Ureter (tissue), 1 donor: ENCODE data around the gene MYL3. TPM values are rescaled to one million over a fixed set of nuclear protein-coding genes. Genes with fewer than 3 reads are reported as not detected.

Experiments
- DNase-seq: peaks from one replicate; pipeline ENCODE4 v3.0.0-alpha.2; 2020; ENCODE audit warnings: low spot score
- total RNA-seq: library from RNA; stranded (reverse); gene quantifications from one replicate; pipeline ENCODE4 v1.2.4, GENCODE V29; 2023
- donor health status: DM: yes; HTN: yes; CAD: no.

The MYL3 gene
- total RNA-seq, 1 donor from 2014 or later, result 4.6 TPM

DNA sequence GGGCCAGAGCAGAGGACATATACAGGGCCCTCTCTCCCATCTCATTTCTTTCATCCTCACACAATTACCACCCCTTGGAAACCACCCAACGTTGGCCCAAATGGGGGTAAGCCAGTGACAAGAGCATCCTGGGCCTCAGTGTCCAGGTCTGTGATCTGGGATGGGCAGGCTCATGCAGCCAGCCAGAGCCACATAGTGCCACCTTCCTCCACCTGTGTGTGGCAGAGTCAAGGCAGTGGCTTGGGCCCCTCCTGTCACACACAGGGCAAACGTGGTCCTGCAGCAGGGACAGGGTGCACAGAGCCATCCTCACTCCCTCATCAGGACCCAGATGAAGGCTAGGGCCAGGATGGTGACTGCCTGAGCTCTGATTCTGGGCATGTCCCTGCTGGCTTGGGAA, 2.3 kb upstream of the MYL3 start:
- DNase-seq, result no peak

DNA sequence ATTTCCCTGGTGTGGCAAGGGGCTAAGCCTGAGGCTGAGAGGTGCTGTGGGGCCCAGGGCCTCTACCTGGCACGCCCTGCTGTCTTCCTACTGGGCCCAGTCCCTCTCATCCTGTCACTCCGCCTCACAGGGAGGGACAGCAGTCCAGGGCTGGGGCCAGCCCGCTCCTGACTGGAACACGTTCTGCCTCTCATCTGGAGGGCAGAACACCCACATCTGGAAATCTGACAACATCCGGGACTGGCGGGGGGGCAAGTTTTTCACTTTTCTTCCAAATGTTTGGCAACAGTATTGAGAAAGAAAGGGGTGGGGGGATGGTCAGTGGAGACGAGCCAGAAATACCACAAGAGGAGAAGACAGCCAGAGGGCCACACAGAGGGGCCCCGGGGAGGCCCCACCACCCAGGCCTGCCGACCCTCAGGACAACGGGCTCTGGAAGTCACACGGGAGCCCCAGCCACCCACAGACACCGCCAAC, 1.8 kb upstream of the MYL3 start:
- DNase-seq, result no peak

DNA sequence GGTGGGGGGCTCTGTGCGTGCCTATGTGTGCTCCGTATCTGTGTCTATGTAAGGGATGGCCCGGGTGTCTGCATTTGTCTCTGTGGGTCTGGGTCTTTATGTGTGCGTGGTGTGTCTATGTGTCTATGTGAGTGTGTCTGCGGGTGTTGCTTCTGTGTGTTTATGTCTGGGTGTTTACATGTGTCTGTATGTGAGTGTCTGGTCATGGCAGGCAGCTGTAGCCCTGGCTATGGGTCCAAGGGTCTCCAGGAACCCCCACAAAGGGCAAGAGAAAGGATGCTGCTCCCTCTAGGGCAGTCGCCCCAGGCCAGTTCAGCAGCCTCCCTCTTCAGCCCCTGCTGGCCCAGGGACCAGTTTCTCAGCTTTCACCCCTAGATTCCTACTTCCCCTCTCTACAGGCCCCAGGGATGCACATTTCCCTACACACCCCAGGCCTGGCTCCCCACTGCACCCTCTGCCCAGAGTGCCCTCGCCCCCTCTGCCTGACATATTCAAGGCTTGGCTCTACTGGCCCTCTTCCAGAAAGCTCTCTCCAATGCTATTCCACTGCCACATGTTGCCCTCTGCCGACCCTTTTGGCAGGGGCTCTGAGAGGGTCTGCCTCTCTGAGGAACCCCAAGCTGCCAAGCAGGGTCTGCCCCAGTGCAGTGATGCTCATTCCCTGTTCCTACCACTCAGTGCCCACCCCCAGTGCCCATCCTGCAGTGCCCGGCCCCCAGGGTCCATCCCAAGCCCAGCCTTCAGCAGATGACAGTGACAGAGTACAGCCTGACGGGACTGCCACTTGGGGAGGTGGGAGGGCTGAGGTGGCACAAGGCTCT, 1.0 kb upstream of the MYL3 start:
- no peak for DNase-seq

DNA sequence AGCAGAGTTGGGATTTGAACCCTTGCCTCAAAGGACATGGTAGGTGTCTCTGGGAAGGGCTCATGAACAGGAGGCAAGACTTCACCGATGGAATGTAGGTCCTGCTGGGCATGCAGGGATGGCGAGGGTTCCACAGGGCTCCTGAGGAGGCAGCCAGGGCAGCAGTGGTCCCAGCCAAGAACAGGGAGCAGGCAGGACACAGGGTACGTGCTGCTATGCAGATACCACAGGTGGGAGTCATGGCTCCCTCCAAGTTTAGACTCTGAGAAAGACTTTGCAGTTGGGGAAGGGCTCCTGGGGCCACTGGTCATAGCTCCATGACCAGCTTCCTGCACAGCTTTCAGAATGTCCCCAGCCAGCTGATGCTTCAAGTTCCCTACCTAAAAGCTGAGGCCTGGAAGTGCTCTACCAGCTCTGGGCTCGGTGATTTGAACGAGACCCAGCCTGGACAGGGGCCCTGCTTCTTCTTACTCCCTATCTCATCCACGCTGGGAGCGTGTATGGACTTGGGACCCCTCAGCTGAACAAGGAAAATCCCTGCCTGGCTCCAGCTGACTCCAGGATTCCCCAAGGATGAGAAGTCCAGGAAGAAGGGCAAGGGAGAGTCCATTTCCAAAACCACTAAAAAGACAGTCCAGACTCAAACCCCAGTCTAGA, 747 bp downstream of the MYL3 start:
- DNase-seq, result no peak

DNA sequence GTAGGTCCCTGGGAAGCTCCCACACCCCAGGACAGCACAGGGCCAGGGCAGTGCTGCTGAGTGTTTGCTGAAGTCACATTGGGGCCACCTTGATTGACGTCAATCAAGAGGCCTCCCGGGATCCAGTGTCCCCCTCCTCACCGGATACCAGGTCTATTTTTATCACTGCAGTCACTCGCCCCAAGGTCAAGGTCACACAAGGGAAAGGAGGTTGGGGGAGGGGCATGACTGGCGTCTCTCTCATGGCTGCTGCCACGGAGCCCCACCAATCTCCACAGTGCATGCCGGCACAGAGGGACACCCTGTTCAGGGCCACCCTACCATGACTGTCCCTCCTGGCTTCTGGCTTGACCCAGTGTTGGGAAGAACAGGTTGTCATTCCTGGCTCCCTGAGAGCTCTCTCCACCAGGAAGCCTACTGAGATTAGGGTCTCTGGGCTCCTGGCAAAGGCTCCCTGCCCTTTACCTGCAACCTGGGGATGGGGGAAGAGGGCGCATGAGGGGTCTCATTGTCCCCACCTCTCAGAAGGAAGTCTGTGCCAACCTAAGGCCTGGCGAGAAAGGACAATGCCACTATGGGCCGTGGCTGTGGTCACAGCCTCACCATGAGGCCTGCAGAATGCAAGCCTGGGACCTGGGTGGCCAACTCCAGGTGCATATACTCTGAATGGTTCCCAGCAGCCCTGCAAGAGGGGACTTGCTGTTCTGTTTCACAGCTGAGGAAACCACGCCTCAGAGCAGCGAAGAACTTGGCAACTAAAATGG, 1.5 kb downstream of the MYL3 start:
- no peak for DNase-seq

DNA sequence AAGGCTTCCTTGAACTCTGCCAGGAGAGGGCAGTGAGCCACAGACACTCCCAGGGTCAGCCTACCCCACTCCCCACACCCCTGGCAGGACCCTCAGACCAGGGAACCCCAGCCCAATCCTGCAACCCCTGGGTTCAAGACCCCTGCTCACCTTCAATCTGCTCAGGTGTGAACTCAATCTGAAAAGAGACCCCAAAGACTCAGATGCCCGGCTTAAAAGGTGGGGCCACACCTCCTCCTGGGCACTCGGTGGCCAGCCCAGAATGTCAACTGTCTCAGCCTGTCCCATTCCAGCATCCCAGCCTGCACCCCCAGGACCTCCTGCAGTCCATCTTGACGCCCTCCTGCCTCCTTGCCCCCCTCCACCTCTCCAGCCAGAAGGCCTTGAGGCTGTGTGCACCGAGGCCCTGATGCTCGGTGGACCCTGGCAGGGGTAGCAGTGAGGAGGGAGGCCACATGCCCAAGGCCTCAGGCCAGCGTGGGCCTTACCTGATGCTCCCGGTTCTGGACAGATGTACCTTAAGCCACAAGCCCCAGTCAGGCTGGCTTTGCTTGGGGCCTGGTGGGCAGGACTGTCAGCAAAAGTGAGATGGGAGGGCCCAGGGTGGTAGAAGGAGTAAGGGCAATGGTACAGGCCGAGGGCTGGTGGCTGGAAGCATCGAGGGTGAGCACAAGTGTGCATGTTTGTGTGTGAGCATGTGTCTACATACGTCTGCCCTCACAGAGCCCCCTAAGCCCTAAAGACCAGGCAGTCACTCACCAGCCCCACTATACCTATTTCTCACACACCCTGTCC, 2.2 kb downstream of the MYL3 start:
- no peak for DNase-seq

DNA sequence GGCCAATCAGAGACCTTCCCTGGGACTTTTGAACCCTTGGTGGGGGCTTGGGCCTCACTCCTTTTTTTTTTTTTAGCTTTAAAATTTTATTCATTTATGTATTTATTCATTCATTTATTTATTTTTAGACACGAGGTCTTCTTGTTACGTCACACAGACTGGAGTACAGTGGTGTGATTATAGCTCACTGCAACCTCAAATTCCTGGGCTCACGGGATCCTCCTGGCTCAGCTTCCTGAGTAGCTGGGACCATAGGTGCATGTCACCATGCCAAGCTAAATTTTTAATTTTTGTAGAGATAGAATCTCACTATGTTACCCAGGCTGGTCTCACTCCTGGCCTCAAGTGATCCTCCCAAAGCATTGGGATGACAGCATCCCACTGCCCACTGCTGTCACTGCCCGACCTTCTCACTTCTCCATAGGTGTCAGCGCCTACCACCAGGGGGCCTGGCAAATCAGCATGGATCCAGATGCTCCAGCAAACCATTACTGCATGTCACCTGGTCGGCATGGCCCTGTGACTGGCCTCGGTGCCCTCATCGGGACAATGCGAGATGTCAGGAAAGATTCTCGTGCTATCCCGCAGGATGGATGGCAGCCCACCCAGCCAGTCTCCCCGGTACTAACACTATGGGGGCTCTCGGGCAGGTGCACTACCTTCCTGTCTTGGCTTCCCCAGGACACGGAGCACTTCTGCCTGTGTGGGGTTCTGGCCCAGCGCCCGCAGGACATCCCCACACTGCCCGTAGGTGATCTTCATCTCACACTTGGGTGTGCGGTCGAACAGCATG, 3.0 kb downstream of the MYL3 start:
- DNase-seq, result no peak

DNA sequence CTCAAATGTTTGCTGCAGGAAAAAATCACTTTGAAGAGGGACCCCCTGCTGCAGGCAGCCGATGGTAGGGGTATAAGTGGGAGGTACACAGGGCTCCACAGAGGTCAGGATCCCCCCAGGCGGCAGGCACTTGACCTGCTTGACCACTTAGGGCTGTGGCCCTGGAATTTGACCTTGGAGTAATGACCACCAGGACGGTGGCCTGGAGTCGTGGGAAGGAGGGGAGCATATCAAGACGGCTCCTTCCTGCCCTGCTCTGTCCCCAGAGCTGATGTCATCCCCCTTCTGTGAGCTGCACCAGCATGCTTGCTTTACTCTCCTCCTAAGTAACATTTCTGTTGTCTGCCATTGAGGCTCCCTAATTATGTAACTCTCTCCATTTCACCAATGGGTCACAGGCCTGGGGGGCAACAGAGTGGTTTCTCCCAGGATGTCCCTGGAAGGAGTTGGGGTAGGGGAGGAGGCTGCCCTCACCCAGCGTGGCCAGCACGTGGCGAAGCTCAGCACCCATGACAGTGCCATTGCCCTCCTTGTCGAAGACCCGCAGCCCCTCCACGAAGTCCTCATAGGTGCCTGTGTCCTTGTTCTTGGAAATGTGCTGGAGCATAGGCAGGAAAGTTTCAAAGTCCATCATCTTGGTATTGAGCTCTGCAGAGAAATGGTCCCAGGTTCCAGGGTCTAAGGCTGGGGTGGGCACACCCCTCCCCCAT, 4.1 kb downstream of the MYL3 start:
- DNase-seq, result no peak

DNA sequence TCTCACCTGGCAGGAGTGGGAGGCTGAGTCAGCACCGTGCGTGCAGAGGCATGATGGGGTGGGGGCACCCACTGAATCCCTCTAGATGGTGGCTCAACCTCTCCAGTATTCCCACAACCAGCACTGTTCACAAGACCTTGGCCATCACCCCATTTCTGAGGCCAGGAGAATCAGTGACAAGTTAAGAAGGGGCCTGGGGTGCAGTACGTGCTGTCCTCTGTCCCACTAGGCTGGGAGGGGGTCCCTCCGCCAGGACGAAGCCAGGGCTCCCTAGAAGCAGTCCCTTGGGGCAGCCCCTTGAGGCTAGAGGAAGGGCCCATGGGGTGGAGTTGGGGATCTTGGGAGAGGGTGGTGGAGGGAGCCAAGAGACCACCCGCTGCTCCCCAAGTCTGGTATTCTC, 4.8 kb downstream of the MYL3 start:
- no peak for DNase-seq

DNA sequence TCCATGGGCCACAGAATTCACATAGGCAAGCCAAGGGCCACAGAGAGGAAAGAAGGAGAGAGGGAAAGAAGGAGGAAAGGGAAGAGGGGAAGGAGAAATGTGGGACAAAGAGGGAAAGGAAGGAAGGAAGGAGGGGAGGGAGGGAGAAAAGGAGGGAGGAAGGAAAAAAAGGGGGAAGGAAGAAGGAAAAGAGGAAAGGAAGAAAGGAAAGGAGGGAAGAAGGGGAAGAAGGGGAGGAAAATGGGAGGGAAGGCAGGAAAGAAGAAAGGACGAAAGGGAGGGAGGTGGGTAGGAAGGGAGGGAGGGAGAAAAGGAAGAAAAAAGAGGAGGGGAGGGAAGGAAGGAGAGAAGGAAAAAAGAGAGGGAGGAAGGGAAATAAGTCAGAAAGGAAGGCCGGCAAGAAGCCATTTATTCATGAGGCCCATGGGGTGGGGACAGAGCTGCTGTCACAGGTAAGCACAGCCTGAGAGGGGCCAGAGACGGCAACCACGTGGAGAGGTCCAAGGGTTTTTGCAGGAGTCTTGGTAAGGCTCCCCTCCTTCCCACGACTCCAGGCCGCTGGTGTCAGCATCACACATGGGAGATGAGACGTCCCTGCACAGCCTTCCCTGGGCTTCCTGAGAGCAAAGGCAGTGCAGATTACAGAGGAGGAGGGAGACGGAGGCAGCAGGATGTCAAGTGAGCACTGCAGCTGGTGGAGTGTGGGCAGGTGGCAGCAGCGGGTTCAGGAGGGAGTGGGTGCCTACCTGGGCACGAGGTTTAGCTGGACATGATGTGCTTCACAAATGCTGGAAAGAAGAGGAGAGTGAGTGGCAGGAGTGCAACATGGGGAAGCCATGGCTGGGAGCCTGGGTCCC, 5.5 kb downstream of the MYL3 start:
- no peak for DNase-seq

DNA sequence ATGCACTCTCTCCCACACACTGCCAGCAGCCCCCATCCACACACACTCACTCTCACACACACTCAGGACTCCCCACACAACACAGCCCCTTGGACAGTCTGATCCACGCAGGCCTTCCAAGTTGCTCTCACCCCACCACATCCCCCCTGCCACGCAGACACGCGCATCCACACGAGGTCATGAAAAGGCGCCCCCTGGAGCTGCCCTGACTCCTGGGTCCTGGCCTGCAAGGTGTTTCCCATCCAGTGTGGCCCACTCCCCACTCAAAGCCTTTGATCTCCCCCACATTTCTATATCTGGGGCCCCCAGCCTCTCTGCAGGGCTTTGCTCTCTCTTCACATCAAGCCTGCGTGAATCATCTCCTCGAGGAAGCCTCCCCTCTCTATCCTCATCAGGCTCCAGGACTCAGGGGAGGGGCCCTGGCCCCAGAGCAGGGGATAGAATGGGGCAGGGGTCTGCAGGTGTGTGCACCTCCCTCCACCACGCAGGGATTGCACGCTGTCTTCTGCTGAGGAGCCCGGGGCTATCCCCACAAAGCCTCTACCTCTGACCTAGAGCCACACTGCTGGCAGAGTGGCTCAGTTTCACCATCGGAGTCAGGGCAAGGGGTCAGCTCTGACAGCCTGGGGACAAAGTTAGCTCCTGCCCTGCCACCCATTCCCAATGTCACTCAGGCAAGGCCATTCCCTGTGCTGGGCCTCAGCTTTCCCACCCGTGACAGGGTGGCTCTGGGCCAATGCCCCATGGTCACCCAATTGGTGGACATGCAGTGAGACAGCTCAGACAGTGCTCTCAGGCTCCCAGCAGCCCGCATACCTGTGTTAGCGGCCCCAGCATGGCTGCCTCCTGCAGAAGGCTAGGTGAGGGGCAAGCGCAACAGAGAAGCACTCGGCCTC, 6.4 kb downstream of the MYL3 start:
- DNase-seq, result no peak

DNA sequence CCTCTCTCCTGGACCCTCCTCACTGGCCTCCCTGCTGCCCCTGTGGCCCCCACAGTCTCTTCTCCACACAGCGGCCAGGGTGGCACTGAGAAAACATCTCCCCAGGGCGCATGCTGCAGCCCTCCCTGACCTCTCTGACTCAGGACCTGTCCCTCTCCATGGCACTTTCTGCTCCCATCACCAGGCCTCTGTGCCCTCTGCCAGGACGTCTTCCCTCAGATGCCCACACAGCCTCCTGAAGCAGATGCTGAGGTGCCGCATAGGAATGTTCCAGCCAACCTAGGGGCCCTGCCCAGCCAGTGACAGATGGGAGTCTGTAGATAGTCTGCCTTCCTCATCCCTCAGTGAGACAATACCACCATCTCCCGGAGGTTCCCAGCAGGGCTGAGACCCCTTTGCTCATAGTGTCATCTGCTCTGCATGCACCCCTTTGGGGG, 8.7 kb downstream of the MYL3 start:
- no peak for DNase-seq

DNA sequence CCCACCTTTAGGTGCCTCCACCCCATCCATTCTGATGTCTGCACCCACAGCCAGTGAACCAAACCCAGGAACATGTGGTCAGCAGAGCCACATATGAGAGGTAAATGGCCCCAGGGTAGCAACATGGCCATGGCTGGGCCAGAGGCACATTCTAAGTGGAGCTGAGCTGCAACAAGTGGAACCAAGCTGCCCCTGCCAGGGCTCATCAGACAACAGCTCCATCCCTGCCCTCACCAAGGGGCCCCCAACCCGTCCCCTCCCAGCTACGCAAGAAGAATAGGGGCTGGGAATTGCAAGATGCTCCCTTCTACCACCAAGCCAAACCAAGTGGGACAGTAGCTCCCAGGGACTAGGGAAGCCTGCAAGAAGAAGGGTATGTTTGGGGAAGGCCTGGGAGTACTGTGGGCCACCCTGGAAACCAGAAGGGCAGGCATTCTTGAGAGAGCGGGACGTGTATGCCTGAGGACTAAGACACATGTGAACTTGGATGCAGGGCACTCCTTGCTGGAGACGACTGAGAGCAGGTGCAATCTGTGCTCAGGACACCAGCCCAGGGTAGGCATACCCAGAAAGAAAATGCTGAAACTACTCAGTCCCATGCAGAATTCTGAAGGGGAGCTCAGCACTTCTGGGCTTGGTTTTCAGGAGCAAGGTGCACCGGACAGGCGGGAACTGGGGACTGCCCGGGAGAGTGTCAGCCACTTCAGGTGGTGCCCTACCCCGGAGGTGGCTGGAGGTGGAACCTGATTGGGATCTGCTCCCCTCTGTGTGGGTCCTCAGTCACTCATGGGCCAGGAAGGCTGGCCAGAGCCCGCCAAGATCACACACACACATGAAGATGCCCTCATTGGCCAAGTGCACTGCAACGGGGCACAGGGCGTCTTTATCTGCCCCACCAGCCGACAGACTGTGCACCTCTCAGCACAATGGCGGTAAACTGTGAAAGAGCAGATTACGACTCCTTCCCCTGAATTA, 9.5 kb downstream of the MYL3 start:
- no peak for DNase-seq

DNA sequence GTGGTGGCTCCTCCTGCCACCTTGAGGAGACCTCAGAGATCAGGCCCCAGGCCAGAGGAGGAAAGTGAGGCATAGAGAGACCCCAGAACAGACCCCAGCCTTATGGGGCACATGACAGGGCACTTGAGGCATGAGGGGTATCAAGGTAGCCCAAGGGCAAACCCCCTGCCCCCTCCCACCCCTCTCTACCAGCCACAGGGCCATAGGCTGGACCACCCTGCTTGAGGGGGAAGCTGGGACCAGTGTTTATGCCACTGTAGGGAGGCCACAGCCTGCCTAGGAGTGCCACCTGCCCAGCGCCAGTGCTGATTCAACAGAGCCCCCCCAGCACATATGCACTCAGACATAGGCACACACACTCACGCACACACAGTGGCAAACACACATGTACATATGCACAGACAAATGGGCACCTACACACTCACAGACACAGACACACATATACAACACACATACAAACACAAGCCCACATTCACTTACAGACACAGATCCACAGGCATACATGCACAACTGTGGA, 10.3 kb downstream of the MYL3 start:
- no peak for DNase-seq

DNA sequence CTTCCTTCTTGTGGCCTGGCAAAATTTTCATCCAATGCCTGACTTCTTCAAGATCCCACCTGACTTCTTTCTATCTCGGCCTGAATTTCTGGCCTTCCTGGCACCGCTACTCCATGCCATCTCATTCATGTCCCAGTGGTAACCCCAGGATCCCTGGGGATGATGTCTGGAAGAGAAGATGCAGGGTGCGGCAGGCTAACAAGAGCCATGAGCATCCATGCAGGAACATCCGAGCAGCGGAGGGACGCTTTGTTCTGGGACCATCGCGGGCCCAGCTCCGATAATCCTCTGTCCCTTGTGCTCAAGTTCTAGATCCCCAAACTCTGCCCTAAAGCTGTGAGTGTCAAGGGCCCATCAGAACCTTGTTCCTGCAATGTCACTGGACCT, 10.9 kb downstream of the MYL3 start:
- no peak for DNase-seq
